HG03354 (cell line): ENCODE measurements around the gene DIPK1B.
A peak's percentile ranks its signal among the peaks of the same experiment; 100 is the strongest.

Source experiments
- ATAC-seq: cut with Tn5 transposase; IDR thresholded peaks from one replicate; pipeline ENCODE4 v1.9.1; 2021; ENCODE audit warnings: mild to moderate bottlenecking; ENCODE audit not compliant: unreplicated experiment, poor library complexity, severe bottlenecking

Gene DIPK1B

GRCh38 chr9:136714096-136714892 is 1.9 kb downstream of the DIPK1B start:
- no peak for ATAC-seq

GRCh38 chr9:136714893-136715274 is 2.5 kb downstream of the DIPK1B start:
- no peak for ATAC-seq

- ATAC-seq = no peak
Observed at GRCh38 chr9:136717399-136717798, 5.0 kb downstream of the DIPK1B start.

GRCh38 chr9:136718345-136719194 is 6.2 kb downstream of the DIPK1B start:
- ATAC-seq = no peak

- no peak for ATAC-seq
Observed at GRCh38 chr9:136719195-136719880, 7.0 kb downstream of the DIPK1B start.

- no peak for ATAC-seq
Observed at GRCh38 chr9:136720251-136720897, 8.0 kb downstream of the DIPK1B start.

GRCh38 chr9:136720898-136721338 is 8.5 kb downstream of the DIPK1B start:
- ATAC-seq = no peak

- no peak for ATAC-seq
Observed at GRCh38 chr9:136721339-136722092, 9.1 kb downstream of the DIPK1B start.

GRCh38 chr9:136722093-136722968 is 10.0 kb downstream of the DIPK1B start:
- ATAC-seq = no peak

- ATAC-seq = no peak
Observed at GRCh38 chr9:136722969-136723356, 10.6 kb downstream of the DIPK1B start.

GRCh38 chr9:136723362-136723976 is 11.1 kb downstream of the DIPK1B start:
- ATAC-seq = no peak

- ATAC-seq = no peak
Observed at GRCh38 chr9:136723989-136724388, 11.6 kb downstream of the DIPK1B start.

- ATAC-seq = no peak
Observed at GRCh38 chr9:136724772-136725171, 12.4 kb downstream of the DIPK1B start.

GRCh38 chr9:136725612-136726011 is 13.2 kb downstream of the DIPK1B start:
- no peak for ATAC-seq

GRCh38 chr9:136726118-136726517 is 13.7 kb downstream of the DIPK1B start:
- no peak for ATAC-seq

GRCh38 chr9:136726631-136727191 is 14.3 kb downstream of the DIPK1B start:
- no peak for ATAC-seq

GRCh38 chr9:136728080-136728547 is 15.7 kb downstream of the DIPK1B start:
- peak; percentile 70 for ATAC-seq
